ENCODE results near the gene BDP1.

- no peak for TF ChIP-seq CTCF (IDR thresholded peaks at IDR 0.05; ENCODE audit: poor library complexity)
- no peak for TF ChIP-seq EZH2 (IDR thresholded peaks at IDR 0.05; ENCODE audit: borderline replicate concordance)
- TF ChIP-seq EZH2phosphoT487 (IDR thresholded peaks at IDR 0.05; ENCODE audit: low read depth, severe bottlenecking, unreplicated experiment): no peak
Measured at GRCh38 chr5:71528206-71528605, 72.8 kb downstream of the BDP1 start.
